ENCODE data around the gene ACAP2. TPM values are rescaled to one million over a fixed set of nuclear protein-coding genes. Genes with fewer than 3 reads are reported as not detected.

ACAP2 gene
- total RNA-seq, 4 donors from 2014 or later = 52.9 to 62.0 (median 56.2) TPM

DNA sequence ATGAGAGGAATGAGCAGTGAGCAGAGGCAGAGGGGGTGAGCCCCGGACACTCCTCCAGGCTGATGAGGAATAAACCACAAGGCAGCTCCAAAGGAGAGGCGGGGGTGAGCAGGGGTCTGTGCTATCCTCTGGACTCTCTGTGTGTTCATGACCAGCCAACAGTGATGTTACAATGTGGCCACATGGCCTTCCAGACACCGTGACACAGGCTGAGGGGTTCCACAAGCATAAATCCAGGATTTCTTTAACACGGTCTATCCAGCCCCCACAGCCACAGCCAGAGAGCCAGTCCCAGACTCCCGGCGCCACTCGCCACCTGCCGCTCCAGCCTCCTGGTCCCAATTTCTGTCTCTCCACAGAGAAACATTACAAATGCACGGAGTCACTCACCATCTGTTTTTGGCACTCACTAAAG is 196.2 kb downstream of the ACAP2 start:
- intact Hi-C loops (cut with DNase I; ENCODE audit: low total_unique reads) = no loop called here
- 88 to 95% methylated on average over 9 of the region's 9 CpGs for WGBS, 2 donors
- TF ChIP-seq, protein P1, sequence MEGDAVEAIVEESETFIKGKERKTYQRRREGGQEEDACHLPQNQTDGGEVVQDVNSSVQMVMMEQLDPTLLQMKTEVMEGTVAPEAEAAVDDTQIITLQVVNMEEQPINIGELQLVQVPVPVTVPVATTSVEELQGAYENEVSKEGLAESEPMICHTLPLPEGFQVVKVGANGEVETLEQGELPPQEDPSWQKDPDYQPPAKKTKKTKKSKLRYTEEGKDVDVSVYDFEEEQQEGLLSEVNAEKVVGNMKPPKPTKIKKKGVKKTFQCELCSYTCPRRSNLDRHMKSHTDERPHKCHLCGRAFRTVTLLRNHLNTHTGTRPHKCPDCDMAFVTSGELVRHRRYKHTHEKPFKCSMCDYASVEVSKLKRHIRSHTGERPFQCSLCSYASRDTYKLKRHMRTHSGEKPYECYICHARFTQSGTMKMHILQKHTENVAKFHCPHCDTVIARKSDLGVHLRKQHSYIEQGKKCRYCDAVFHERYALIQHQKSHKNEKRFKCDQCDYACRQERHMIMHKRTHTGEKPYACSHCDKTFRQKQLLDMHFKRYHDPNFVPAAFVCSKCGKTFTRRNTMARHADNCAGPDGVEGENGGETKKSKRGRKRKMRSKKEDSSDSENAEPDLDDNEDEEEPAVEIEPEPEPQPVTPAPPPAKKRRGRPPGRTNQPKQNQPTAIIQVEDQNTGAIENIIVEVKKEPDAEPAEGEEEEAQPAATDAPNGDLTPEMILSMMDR (IDR thresholded peaks at IDR 0.05) = no peak
- TF ChIP-seq POLR2A (IDR thresholded peaks at IDR 0.05) = no peak
- no peak overlapping the region for H3K4me3 ChIP-seq (ENCODE audit: low read depth, poor library complexity, severe bottlenecking)
- DNase-seq (ENCODE audit: low spot score in 2 of 2) = peak in 1 of 2 donors; percentile 60

DNA sequence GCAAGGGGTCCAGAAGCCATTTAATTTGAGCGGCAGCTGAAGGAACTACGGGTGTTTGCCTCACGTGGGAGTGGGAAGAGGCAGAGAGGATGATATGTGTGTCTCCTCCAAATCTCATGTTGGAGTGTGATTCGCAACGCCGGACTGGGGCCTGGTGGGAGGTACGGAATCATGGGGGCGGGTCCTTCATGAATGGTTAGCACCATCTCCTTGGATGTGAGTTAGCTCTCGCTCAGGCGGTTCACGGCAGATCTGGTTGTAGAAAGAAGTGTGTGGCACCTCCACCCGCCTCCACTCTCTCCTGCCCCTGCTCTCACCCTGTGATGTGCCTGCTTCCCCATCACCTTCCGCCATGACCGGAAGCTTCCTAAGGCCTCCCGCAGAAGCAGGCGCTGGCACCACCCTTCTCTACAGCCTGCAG is 197.3 kb downstream of the ACAP2 start:
- peak in 1 of 2 donors; percentile 83 for DNase-seq (ENCODE audit: low spot score in 2 of 2)
- 93 to 96% methylated on average over 16 of the region's 16 CpGs for WGBS, 2 donors
- intact Hi-C loops (cut with DNase I; ENCODE audit: low total_unique reads) = no loop called here

DNA sequence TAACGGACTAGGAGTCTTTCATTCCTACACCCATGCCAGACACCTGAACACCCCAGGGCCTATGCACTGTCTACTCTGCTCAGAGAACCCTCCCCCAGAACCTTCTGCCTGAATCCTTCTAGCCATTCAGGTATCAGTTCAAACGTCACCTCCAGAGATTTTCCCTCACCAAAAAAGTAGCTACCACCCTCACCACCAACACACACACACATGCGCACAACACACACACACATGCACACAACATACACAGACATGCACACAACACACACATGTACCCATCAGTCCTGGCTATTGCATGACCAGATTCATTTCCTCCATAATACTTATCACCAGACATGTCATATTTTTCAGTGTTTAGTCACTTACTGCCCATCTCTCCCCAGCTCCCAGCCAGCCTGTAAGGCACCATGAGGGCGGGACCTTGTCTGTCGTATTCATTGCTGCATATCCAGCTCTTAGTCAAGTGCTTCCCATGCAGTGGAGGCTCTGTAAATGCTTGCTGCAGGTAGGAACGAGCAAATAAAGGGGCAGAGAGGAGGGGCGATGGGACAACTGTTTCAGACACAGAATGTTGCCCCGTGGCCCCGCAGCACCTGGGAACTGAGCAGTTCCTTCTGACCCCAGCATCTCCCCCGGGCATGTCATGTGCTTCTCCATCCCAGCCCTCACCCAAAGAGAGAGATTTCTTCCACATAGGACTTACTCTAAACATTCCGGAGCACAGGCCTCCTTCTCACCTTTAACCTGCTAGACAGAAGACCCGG is 201.0 kb downstream of the ACAP2 start:
- 93% methylated on average over 12 of the region's 12 CpGs for WGBS, 2 donors
- no peak overlapping the region for H3K4me3 ChIP-seq (ENCODE audit: low read depth, poor library complexity, severe bottlenecking)
- TF ChIP-seq, protein P1 (IDR thresholded peaks at IDR 0.05) = no peak
- TF ChIP-seq POLR2A (IDR thresholded peaks at IDR 0.05) = no peak
- peak in 1 of 2 donors; percentile 61 for DNase-seq (ENCODE audit: low spot score in 2 of 2)
- intact Hi-C loops (cut with DNase I; ENCODE audit: low total_unique reads) = no loop called here

More for the DNA sequence above, 197.3 kb downstream of the ACAP2 start:
- H3K4me3 ChIP-seq (ENCODE audit: low read depth, poor library complexity, severe bottlenecking) = no peak overlapping the region
- TF ChIP-seq, protein P1 (IDR thresholded peaks at IDR 0.05) = no peak
- TF ChIP-seq POLR2A (IDR thresholded peaks at IDR 0.05) = no peak

- no peak for TF ChIP-seq POLR2A (IDR thresholded peaks at IDR 0.05)
- intact Hi-C loops (cut with DNase I; ENCODE audit: low total_unique reads) = no loop called here
- no peak overlapping the region for H3K4me3 ChIP-seq (ENCODE audit: low read depth, poor library complexity, severe bottlenecking)
- 48 to 66% methylated on average over 6 of the region's 6 CpGs for WGBS, 2 donors
- peak in 1 of 2 donors; percentile 76 for DNase-seq (ENCODE audit: low spot score in 2 of 2)
Measured at GRCh38 chr3:195240939-195241338, 201.9 kb downstream of the ACAP2 start.

- TF ChIP-seq POLR2A (IDR thresholded peaks at IDR 0.05) = no peak
- TF ChIP-seq, protein P1 (IDR thresholded peaks at IDR 0.05) = no peak
- intact Hi-C loops (cut with DNase I; ENCODE audit: low total_unique reads) = no loop called here
- peak; percentile 16 to 90 for DNase-seq (ENCODE audit: low spot score in 2 of 2)
- WGBS, 2 donors = 52 to 62% methylated on average over 10 to 15 of the region's 15 CpGs
- no peak overlapping the region for H3K4me3 ChIP-seq (ENCODE audit: low read depth, poor library complexity, severe bottlenecking)
Measured at GRCh38 chr3:195240171-195240701, 202.6 kb downstream of the ACAP2 start.

- intact Hi-C loops (cut with DNase I; ENCODE audit: low total_unique reads) = no loop called here
Measured at GRCh38 chr3:195239121-195239520, 203.7 kb downstream of the ACAP2 start.

More at GRCh38 chr3:195239121-195239520, 203.7 kb downstream of the ACAP2 start:
- 84 to 86% methylated on average over 3 of the region's 3 CpGs for WGBS, 2 donors
- no peak overlapping the region for H3K4me3 ChIP-seq (ENCODE audit: low read depth, poor library complexity, severe bottlenecking)
- DNase-seq (ENCODE audit: low spot score in 2 of 2) = peak in 1 of 2 donors; percentile 64
- no peak for TF ChIP-seq POLR2A (IDR thresholded peaks at IDR 0.05)
- TF ChIP-seq, protein P1 (IDR thresholded peaks at IDR 0.05) = no peak
